HG03565 (cell line): Measurements from ENCODE around the gene MAP4K2.
"Not testable (repeated sequence)": the region's sequence is repeated elsewhere in the genome, so short reads cannot be mapped to it uniquely, and the experiment has no call there.

Experiments used
- ATAC-seq: cut with Tn5 transposase; IDR thresholded peaks from one replicate; pipeline ENCODE4 v1.9.1; 2021; ENCODE audit warnings: mild to moderate bottlenecking, moderate library complexity; ENCODE audit not compliant: unreplicated experiment

Gene MAP4K2

GRCh38 chr11:64815433-64815832 lies 12.4 kb upstream of the MAP4K2 start:
- ATAC-seq, result not testable (repeated sequence)

- peak; percentile 39 for ATAC-seq
Measured at GRCh38 chr11:64814712-64815187, 11.7 kb upstream of the MAP4K2 start.

GRCh38 chr11:64813826-64814225 lies 10.8 kb upstream of the MAP4K2 start:
- ATAC-seq, result no peak

GRCh38 chr11:64810891-64811272 lies 7.9 kb upstream of the MAP4K2 start:
- peak; percentile 13 for ATAC-seq

- peak; percentile 42 for ATAC-seq
Measured at GRCh38 chr11:64810271-64810890, 7.4 kb upstream of the MAP4K2 start, which contains the start of gene MEN1. TSS of gene MEN1 (minus strand) at chr11:64810551. CDS start at chr11:64810109, 442 bp downstream.

- ATAC-seq, result no peak
Measured at GRCh38 chr11:64809781-64810241, 6.8 kb upstream of the MAP4K2 start.

GRCh38 chr11:64805481-64805880 lies 2.5 kb upstream of the MAP4K2 start:
- no peak for ATAC-seq

GRCh38 chr11:64804346-64805210 lies 1.6 kb upstream of the MAP4K2 start:
- no peak for ATAC-seq

- ATAC-seq, result no peak
Measured at GRCh38 chr11:64803846-64804345, 882 bp upstream of the MAP4K2 start.

GRCh38 chr11:64802370-64803157 lies 450 bp downstream of the MAP4K2 start:
- ATAC-seq, result no peak

GRCh38 chr11:64801561-64802369 lies 1.2 kb downstream of the MAP4K2 start:
- ATAC-seq, result no peak

- ATAC-seq, result no peak
Measured at GRCh38 chr11:64801158-64801464, 1.9 kb downstream of the MAP4K2 start.

GRCh38 chr11:64800303-64801157 lies 2.5 kb downstream of the MAP4K2 start:
- ATAC-seq, result no peak

GRCh38 chr11:64799623-64800302 lies 3.3 kb downstream of the MAP4K2 start:
- no peak for ATAC-seq

- no peak for ATAC-seq
Measured at GRCh38 chr11:64799256-64799622, 3.8 kb downstream of the MAP4K2 start.

- no peak for ATAC-seq
Measured at GRCh38 chr11:64796757-64797541, 6.1 kb downstream of the MAP4K2 start.

- no peak for ATAC-seq
Measured at GRCh38 chr11:64796047-64796756, 6.8 kb downstream of the MAP4K2 start.
